NCI-H2029 treated with DMSO at 0.1 percent for 48 hours (cell line): ENCODE measurements around the gene BDH1.

Experiments
- DNase-seq: peaks from one replicate; lab custom pipeline; 2025; lab: John Stamatoyannopoulos, UW

Gene BDH1

GRCh38 chr3:197504641-197505121 is 51.1 kb downstream of the BDH1 start:
- DNase-seq, result no peak

GRCh38 chr3:197504229-197504628 is 51.5 kb downstream of the BDH1 start:
- no peak for DNase-seq

DNA sequence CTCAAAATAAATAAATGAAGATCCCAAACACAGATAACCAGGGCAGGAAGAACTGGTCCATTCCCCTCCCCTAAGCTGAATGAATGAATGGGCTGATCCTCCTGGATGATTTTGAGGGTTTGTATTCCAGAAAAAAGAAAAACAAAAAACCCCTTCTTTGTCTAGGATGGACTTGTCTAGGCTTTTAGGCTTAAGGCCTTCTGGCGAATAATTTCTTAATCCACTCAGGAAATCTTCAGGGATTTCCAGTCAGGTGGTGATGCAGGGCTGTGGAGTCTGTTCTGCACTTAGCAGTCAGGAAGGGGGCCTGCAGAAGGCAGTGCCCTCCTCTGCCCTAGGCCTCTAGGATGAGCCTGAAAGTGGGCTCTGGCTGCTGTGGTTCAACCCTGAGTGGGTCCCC is 52.1 kb downstream of the BDH1 start:
- no peak for DNase-seq

DNA sequence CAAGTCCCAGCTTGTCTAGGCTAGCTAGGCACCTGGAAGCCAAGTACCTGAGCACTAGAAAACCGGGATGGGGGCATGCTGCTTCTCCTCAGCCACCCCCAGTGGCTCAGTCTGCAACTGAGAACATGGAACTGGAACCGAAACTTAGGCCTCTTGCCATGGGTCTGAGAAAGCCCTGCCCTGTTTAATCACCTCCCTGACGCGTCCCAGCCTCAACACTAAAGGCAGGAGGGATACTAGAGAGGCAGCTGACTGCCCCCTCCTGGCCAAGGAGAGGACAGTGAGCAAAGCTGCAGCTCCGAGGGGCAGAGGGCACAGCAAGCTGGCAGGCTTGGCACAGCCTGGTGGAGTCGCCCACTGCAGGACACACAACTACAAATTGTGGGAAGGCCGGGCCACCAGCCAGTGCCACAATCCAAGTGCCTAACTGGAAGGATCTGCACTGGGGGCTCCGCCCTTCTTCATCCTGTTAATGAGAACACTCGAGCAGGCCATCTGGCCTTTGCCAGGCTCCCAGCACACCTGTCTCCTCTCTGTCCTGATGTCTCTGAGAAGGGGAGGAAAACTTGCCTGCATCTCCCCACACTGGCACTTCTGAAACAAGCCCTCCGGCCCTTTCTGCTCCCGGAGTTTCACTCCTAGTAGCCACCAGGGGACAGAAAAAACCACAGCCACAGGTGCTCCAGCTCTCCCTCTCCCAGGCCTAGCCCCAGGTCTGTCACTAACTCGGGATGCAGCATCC is 53.7 kb downstream of the BDH1 start:
- no peak for DNase-seq

GRCh38 chr3:197501496-197501878 is 54.3 kb downstream of the BDH1 start:
- DNase-seq, result no peak

GRCh38 chr3:197500812-197501211 is 55.0 kb downstream of the BDH1 start:
- DNase-seq, result no peak

GRCh38 chr3:197499427-197499826 is 56.3 kb downstream of the BDH1 start:
- DNase-seq, result no peak

GRCh38 chr3:197498499-197499241 is 57.1 kb downstream of the BDH1 start:
- no peak for DNase-seq

GRCh38 chr3:197496746-197497125 is 59.0 kb downstream of the BDH1 start:
- DNase-seq, result no peak

DNA sequence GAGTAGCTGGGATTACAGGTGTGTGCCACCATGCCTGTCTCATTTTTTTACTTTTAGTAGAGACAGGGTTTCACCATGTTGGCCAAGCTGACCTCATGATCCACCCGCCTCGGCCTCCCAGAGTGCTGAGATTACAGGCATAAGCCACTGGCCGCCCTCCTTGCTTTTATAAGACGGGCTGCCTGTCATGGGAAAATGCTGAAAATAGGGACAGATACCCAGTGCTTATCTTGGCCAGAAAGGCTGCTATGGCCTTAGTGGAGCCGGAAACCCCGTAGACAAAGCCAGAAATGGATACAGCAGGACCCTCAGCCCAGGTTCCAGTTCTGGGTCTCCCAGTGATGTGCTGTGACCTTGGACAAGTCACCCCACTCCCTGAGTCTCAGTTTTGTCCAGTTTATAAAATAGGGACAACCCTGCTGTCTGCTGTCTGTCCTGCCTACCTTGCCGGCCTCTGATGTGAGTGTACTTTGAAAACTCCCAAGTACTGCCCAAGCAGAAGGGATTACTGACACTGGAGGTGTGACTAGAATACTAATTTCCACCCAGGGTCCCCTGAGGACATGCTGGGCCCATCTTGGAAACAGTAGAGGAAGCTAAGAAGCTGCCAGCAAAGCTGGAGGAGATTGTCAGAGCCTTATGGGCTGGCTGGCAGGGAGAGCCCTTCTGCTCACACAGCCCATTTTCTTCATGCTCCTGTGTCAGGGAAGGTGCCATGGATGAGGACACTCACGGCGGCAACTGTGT is 59.6 kb downstream of the BDH1 start:
- no peak for DNase-seq

- DNase-seq, result no peak
Measured at GRCh38 chr3:197495499-197495898, 60.3 kb downstream of the BDH1 start.

GRCh38 chr3:197495059-197495455 is 60.7 kb downstream of the BDH1 start:
- no peak for DNase-seq

GRCh38 chr3:197494366-197495058 is 61.3 kb downstream of the BDH1 start:
- no peak for DNase-seq

- DNase-seq, result no peak
Measured at GRCh38 chr3:197493049-197493448, 62.7 kb downstream of the BDH1 start.

- no peak for DNase-seq
Measured at GRCh38 chr3:197491923-197492664, 63.7 kb downstream of the BDH1 start.

DNA sequence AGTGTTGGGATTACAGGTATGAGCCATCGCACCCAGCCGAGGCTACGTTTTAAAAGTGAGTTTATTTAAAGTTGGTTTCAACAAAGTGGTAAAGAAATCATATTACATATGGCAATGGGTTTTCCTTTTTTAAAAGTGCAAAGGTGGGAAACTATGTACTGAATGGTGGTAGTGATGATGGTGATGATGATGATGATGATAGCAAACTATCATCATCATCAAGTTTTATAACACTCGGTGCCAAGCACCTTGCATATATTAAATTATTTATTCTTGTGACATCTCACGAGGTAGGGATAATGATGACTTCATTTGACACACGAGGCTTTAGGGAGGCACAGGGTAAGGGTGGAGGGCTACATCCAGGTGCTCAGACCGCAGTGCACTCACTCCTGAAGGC is 64.3 kb downstream of the BDH1 start:
- no peak for DNase-seq

- no peak for DNase-seq
Measured at GRCh38 chr3:197490098-197491058, 65.4 kb downstream of the BDH1 start.

GRCh38 chr3:197487911-197488391 is 67.8 kb downstream of the BDH1 start:
- no peak for DNase-seq

DNA sequence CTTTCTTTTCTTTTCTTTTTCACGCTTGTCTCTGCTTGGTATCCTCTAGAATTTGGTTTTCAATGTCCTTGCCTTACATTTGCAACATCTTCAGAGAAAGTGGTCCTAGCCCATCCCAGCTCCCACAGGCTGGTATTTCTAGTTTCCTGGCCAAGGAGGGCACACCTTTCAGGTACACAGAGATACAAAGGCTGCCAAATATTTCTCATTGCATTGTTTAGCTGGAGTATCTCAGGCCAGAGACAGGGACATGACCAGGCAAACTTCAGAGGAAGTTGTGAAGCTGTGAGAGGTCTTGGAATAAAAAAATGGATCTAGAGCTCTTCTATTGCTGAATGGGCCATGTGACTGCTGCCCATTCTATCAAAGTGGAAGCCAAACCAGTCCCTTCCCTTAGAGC is 68.9 kb downstream of the BDH1 start:
- DNase-seq, result no peak

DNA sequence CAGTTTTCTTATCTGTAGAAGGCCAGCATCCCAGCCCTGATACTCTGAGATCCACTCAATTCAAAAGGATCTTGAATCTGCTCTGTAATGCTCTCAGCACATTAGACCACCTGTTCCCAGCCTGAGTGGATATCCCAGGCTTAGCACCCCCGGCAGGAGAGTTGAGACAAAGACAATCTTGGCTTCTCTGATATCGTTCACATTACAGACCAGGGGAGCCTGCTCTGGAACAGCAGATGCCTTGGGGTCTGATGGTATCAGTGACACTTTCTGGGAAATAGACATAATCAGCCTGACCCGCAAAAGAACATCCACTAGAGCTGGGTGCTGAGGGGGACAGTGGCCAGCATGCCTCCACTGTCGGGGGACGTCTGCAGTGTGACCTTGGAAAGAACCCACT is 70.6 kb downstream of the BDH1 start:
- no peak for DNase-seq
